ENCODE measurements around the gene RNFT2. TPM values are rescaled to one million over a fixed set of nuclear protein-coding genes. Genes with fewer than 3 reads are reported as not detected.

Gene RNFT2
- total RNA-seq, 1 experiment from 2014 or later, result 34.9 TPM

- TF ChIP-seq MAX (IDR thresholded peaks at IDR 0.05) (no peak), POLR2A (IDR thresholded peaks at IDR 0.05; ENCODE audit: borderline replicate concordance, extremely low read depth, insufficient read depth, insufficient read length) (no peak), TCF7L2 (IDR thresholded peaks at IDR 0.05; ENCODE audit: borderline replicate concordance, extremely low read depth, insufficient read depth, insufficient read length) (no peak), RAD21 (IDR thresholded peaks at IDR 0.05; ENCODE audit: low read depth) (no peak), FOSL1 (IDR thresholded peaks at IDR 0.05; ENCODE audit: low read depth) (no peak), SP1 (IDR thresholded peaks at IDR 0.05; ENCODE audit: low read depth) (no peak), SIN3A (IDR thresholded peaks at IDR 0.05; ENCODE audit: low read depth) (no peak), SRF (IDR thresholded peaks at IDR 0.05; ENCODE audit: low read depth) (no peak), JUND (IDR thresholded peaks at IDR 0.05) (no peak), EGR1 (IDR thresholded peaks at IDR 0.05; ENCODE audit: low read depth) (no peak), CEBPB (IDR thresholded peaks at IDR 0.05; ENCODE audit: low read depth) (no peak), POLR2AphosphoS5 (IDR thresholded peaks at IDR 0.05; ENCODE audit: low read depth, low read length) (no peak), ZBTB33 (IDR thresholded peaks at IDR 0.05; ENCODE audit: extremely low read depth, insufficient replicate concordance, low read length) (no peak), CBX3 (IDR thresholded peaks at IDR 0.05; ENCODE audit: low read depth) (no peak), EZH2 (IDR thresholded peaks at IDR 0.05) (no peak), CTCF (IDR thresholded peaks at IDR 0.05 in 2 of 3, conservative IDR thresholded peaks at IDR 0.05 in 1 of 3; ENCODE audit: borderline replicate concordance in 1 of 3, insufficient read depth in 1 of 3, low read depth in 2 of 3, low read length in 2 of 3) (no peak), YY1 (IDR thresholded peaks at IDR 0.05; ENCODE audit: extremely low read depth, insufficient replicate concordance, low read depth, low read length) (no peak)
- intact Hi-C loops (cut with micrococcal nuclease), result no loop called here
- Histone ChIP-seq H3K4me1 (ENCODE audit: control insufficient read depth in 1 of 2, insufficient read depth in 2 of 2, low read length in 2 of 2) (no peaks in the 10 kb centered on the region), H3K9ac (ENCODE audit: low read length) (no peak overlapping the region), H3K9me3 (ENCODE audit: control insufficient read depth in 1 of 2, insufficient read depth in 1 of 2, low read depth in 1 of 2, low read length in 2 of 2) (no peaks in the 10 kb centered on the region), H3K4me2 (ENCODE audit: low read length) (no peak overlapping the region), H3K27ac (ENCODE audit: low read depth, low read length) (no peak overlapping the region), H3K4me3 (replicated peaks in 1 of 2; ENCODE audit: low read depth in 1 of 2, low read length in 2 of 2) (no peak overlapping the region), H3K9me2 (ENCODE audit: insufficient read depth) (no peaks in the 10 kb centered on the region), H2AFZ (ENCODE audit: low read depth, low read length, poor library complexity, severe bottlenecking) (no peak overlapping the region), H3K79me2 (ENCODE audit: insufficient read depth, low read length) (no peaks in the 10 kb centered on the region), H4K20me1 (ENCODE audit: insufficient read depth) (no peaks in the 10 kb centered on the region), H3K27me3 (ENCODE audit: insufficient read depth, low read length) (no peaks in the 10 kb centered on the region), H3K36me3 (ENCODE audit: control insufficient read depth in 1 of 2, insufficient read depth in 2 of 2, low read length in 2 of 2) (no peaks in the 10 kb centered on the region)
- RAD21 ChIA-PET (ENCODE audit: low non-redundant PET in 1 of 2, low total read pairs in 2 of 2, uncharacterized antibody in 2 of 2, unreplicated experiment in 2 of 2), result no interaction called here
- ATAC-seq (no peak), DNase-seq (ENCODE audit: low read depth, low spot score) (no peak)
- CTCF ChIA-PET, result no interaction called here
- POLR2A ChIA-PET, result no interaction called here
- no TSS peak for BruUV-seq (replicated peaks)
Measured at GRCh38 chr12:116800918-116801317, 62.8 kb downstream of the RNFT2 start.

Data from HCT116 (cell line).